Epithelial cell of esophagus (primary cell): Measurements from ENCODE around the gene MT1B.
A peak's percentile ranks its signal among the peaks of the same experiment; 100 is the strongest.

Source experiments
- DNase-seq: peaks from one replicate; pipeline ENCODE4 v3.0.0; 2010; ENCODE audit warnings: low read depth
- H3K4me3 ChIP-seq: 2 replicates; pipeline ENCODE4 v1.5.1; 2011; ENCODE audit warnings: mild to moderate bottlenecking, low read length, control low read depth
- CTCF ChIP-seq: IDR thresholded peaks from 2 replicates; pipeline ENCODE4 v1.5.1; 2011; ENCODE audit warnings: low read depth, mild to moderate bottlenecking, low read length, control low read depth, inconsistent platforms; ENCODE audit not compliant: insufficient read depth; ENCODE audit errors: missing control alignments

MT1B gene

GRCh38 chr16:56637814-56638750, 13.6 kb upstream of the MT1B start, which contains the start of gene MT1A:
TSS of gene MT1A (plus strand) at chr16:56638666. CDS start at chr16:56638739, 73 bp downstream.
- no peak for DNase-seq
- no peak for TF ChIP-seq CTCF

GRCh38 chr16:56639045-56639444, 12.6 kb upstream of the MT1B start:
- no peak for TF ChIP-seq CTCF
- DNase-seq: no peak
- no peak overlapping the region for H3K4me3 ChIP-seq

More at GRCh38 chr16:56637814-56638750, 13.6 kb upstream of the MT1B start, which contains the start of gene MT1A:
- H3K4me3 ChIP-seq: peak within 1 kb of the TSS; percentile 25

GRCh38 chr16:56640076-56640475, 11.6 kb upstream of the MT1B start:
- no peak for TF ChIP-seq CTCF
- H3K4me3 ChIP-seq: no peak overlapping the region
- DNase-seq: no peak

- H3K4me3 ChIP-seq: no peak overlapping the region
- DNase-seq: no peak
- TF ChIP-seq CTCF: no peak
Measured at GRCh38 chr16:56641166-56641565, 10.5 kb upstream of the MT1B start.

- H3K4me3 ChIP-seq: no peak overlapping the region
- DNase-seq: peak; percentile 66
Measured at GRCh38 chr16:56643080-56643778, 8.5 kb upstream of the MT1B start.

GRCh38 chr16:56643833-56644232, 7.9 kb upstream of the MT1B start:
- no peak for DNase-seq
- no peak overlapping the region for H3K4me3 ChIP-seq

More at GRCh38 chr16:56643080-56643778, 8.5 kb upstream of the MT1B start:
- TF ChIP-seq CTCF: peak; percentile 34

More at GRCh38 chr16:56643833-56644232, 7.9 kb upstream of the MT1B start:
- TF ChIP-seq CTCF: no peak
